Measurements from ENCODE around the gene PAGR1. TPM values are rescaled to one million over a fixed set of nuclear protein-coding genes. Genes with fewer than 3 reads are reported as not detected.
A peak's percentile ranks its signal among the peaks of the same experiment; 100 is the strongest.

PAGR1 gene
- total and polyA plus RNA-seq, 2 of the 13 experiments (the other 11 are each of a cell fraction or from before 2014, with no cell fraction given), result 9.8 to 66.4 TPM

- TF ChIP-seq ARID5B (CRISPR knock-in tag; IDR thresholded peaks at IDR 0.05), result peak; percentile 67
- TF ChIP-seq ZNF441 (CRISPR knock-in tag; IDR thresholded peaks at IDR 0.05; ENCODE audit: borderline replicate concordance), result peak; percentile 91
- no peak for TF ChIP-seq CEBPZ (IDR thresholded peaks at IDR 0.05; ENCODE audit: low read length)
- TF ChIP-seq RARA (CRISPR knock-in tag; IDR thresholded peaks at IDR 0.05), result no peak; the same call in 1 of the 2 replicates
- peak; percentile 93 for TF ChIP-seq ZNF160 (CRISPR knock-in tag; IDR thresholded peaks at IDR 0.05)
- peak; percentile 40; the same call in 1 of the 2 replicates for TF ChIP-seq MIXL1 (CRISPR knock-in tag; IDR thresholded peaks at IDR 0.05)
- TF ChIP-seq BATF2 (CRISPR knock-in tag; IDR thresholded peaks at IDR 0.05), result 0 out of 2 replicates have a peak, but pooled peaks have one; percentile 26
- peak; percentile 73 for TF ChIP-seq ZBTB33 (CRISPR knock-in tag; IDR thresholded peaks at IDR 0.05)
- TF ChIP-seq GMEB1 (CRISPR knock-in tag; IDR thresholded peaks at IDR 0.05; ENCODE audit: borderline replicate concordance), result peak; percentile 99
- TF ChIP-seq MEF2D (CRISPR knock-in tag; IDR thresholded peaks at IDR 0.05), result peak; percentile 90; the same call in 1 of the 2 replicates
- peak; percentile 87 for TF ChIP-seq HOXA5 (CRISPR knock-in tag; IDR thresholded peaks at IDR 0.05)
- peak; percentile 98 for TF ChIP-seq ZNF891 (CRISPR knock-in tag; IDR thresholded peaks at IDR 0.05)
- TF ChIP-seq ZNF737 (CRISPR knock-in tag; IDR thresholded peaks at IDR 0.05; ENCODE audit: borderline replicate concordance), result no peak
- TF ChIP-seq TARDBP (CRISPR knock-in tag; IDR thresholded peaks at IDR 0.05), result peak; percentile 89
- TF ChIP-seq RNF2 (conservative IDR thresholded peaks at IDR 0.05; ENCODE audit: low read depth), result peak; percentile 94
- TF ChIP-seq SMAD3 (CRISPR knock-in tag; IDR thresholded peaks at IDR 0.05), result peak; percentile 75; the same call in 1 of the 2 replicates
- TF ChIP-seq FOXA1 (IDR thresholded peaks at IDR 0.05), result no peak
- peak; percentile 44; the same call in 1 of the 2 replicates for TF ChIP-seq FOXA1 (CRISPR knock-in tag; IDR thresholded peaks at IDR 0.05)
Measured at GRCh38 chr16:29815793-29816693, at the start of gene PAGR1 (continued).

Data from HepG2 (cell line).